Measurements from ENCODE around the gene CLEC12A. TPM values are rescaled to one million over a fixed set of nuclear protein-coding genes. Genes with fewer than 3 reads are reported as not detected.
A peak's percentile ranks its signal among the peaks of the same experiment; 100 is the strongest.
"Not testable (repeated sequence)": the region's sequence is repeated elsewhere in the genome, so short reads cannot be mapped to it uniquely, and the experiment has no call there.

The CLEC12A gene
- total RNA-seq (2014; rRNA removed): not detected in 2 replicates
- polyA plus RNA-seq (2012): not detected

DNA sequence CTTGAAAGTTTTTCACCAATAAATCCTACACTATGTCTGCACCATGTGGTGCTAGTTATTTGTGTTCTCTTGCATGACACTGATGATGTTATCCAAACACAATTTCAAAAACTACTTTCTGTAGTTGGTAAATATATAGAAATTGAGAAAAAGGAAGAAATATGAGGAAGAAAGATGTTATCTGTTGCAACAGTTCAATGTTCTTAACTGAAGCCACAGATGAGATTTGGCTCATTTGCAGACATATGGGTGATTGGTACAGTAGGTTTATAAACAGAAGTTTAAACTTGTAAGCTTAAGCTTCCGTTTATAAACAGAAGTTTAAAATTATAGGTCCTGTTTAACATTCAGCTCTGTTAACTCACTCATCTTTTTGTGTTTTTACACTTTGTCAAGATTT, at the start of gene CLEC12A:
Gene CLEC12A, plus strand, starts transcription at position 229 of the 400 bp plus-strand sequence. CDS start 188 bp downstream, outside the sequence.
- DNase-seq (ENCODE audit: low read depth): no peak

DNA sequence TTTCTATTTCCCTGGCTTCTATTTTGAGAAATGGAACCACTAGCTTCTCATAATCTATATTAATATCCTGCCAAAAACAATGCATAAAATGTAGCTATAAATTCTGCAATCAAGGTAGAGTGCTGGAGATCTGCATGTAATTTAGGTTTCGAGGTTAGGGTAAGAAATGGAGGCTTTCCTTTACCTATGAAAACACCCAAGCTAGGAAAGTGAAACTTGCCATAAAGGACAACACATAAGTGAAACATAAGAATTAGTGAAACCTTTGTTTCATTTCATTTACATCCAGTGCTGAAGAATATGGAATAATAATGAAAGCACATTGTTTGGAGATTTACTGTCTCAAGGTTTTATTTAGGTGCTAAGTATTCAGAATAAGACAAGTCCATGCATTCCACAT, 48.8 kb upstream of the CLEC12A start:
- DNase-seq (ENCODE audit: low read depth): no peak

DNA sequence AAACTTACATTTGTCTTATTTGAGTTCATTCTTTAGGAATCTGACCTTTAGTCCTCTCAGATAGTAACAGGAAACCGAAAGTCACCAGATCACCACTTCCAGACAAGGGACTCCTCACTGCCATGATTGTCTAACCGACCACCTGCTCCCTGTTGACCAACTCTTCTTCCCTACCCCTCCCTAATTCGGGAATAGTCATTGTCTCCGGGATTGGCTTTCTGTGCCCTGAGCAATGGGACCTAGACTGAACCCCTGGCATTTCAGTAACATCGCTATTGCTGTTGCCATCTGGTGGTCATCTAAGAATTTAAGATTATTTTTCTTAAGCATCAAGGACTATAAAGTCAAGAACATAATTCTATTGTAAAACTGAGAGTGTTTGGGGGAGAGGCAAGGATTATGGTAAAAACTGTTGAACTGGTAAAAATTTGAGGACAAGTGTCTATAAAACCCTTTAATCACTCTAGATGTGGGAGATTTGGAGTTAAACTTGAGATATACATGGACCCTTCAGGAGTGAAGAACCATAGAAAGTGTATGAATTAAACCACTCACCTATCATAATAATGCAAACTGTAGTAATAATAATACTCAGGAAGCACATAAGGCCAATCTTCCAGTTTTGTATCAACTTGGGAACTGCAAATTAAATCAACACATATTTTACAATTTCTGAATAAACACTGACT, 45.4 kb upstream of the CLEC12A start:
- DNase-seq (ENCODE audit: low read depth): peak; percentile 59

DNA sequence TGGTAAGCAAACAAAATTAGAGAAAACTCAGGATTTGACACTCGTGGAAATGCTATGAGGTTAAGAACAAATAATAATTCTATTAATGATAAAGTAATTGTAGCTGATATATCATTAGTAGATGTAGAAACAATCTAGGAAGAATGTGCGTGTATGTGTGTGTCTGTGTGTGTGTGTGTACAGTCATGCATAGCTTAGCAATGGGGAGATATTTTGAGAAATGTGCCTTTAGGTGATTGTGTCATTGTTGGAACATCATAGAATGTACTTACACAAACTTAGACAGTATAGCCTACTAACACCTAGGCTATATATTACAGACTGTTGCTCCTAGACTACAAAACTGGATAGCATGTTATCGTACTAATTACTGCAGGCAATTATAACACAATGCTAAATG, 44.3 kb upstream of the CLEC12A start:
- no peak for DNase-seq (ENCODE audit: low read depth)

DNA sequence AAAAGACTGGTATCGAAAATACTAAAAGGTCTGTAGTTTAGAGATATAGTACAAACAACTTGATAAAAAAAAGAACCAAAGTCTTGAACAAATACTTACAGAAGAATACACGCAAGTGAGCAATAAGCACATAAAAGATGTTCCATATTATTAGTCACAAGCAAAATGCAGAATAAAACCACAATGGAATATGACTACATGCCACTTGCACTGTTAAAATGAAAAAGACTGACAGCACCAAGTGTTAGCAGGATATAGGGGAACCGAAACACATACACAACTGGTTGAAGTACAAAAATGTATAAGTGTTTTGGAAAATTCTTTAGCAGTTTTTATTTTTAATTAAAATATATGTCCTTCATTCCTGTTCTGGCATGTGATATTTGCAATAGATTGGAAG, 42.6 kb upstream of the CLEC12A start:
- DNase-seq (ENCODE audit: low read depth): peak; percentile 73

DNA sequence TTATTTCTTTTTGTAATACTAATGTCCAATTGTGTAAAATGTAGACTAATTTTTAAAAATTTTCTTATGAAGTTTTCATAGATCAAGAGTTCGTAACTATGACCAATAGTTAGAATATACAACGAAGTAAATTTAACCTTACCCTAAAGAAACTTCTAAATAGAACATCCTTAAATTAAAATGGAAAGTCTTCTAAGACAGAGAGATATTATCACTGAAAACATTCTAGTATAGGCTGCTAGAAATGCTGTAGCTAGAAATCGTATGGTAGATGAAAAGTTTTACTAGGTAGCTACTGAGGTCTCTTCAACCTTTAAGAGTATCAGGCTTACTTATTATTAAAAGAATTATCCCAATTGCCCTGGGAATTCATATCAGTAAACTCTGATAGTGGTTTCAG, 40.0 kb upstream of the CLEC12A start:
- no peak for DNase-seq (ENCODE audit: low read depth)

DNA sequence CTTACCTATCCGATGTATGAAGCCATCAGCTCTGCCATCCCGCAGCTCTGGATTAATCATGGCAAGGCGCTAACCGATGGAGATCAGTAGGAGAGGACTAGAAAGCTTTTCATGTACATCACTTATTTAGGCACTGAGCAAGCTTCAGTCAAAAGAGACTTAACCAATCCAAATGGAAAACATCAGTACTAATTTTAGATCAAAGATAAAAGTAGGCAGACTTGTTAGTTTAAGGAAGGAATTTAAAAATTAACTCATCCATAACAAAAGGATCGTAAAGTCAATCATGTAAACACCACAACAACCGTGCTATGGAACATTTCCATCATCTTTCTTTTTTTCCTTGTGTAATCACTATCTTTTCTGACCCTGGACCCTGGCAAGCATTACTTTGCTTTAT, 38.9 kb upstream of the CLEC12A start, which contains the start of gene CLEC2A:
Gene CLEC2A, minus strand, starts transcription at position 101 of the 400 bp plus-strand sequence. Its CDS starts 41 bp downstream, at position 60.
- no peak for DNase-seq (ENCODE audit: low read depth)

DNA sequence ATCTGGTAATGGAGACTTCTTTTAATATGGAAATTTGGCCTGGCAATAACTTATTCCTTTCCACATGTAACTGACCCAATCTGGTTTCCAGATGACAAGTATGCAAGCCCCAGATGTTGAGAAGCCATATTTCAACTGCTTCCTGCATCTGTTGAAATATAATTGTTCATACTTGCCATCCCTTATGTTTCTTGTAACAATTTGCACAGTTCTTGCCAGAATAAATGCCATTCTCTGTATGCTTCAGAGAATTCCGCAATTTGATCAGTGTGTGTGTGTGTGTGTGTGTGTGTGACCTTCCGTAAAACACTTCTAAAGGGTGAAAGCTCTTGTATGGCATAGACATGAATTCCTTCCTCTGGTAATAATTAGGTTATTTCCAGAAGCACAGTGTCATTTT, 37.3 kb upstream of the CLEC12A start:
- DNase-seq (ENCODE audit: low read depth): no peak

DNA sequence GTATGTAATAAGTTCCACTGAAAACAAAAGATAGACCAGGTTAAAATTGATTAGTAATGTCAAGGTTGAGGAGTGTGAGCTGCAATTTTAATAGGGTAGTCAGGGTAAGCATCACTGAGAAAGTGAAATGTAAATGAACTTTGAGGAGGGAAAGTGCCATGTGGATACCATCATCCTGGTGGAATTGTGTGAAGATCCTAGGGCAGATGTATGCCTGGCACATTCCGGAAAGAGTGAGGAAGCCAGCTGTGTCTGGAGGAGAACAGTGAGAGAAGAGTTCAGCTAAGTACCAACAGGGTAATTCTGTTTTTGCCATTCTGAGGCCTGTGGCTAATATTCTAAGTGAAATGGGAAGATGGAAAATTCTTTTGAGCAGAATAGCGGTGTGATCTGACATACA, 36.2 kb upstream of the CLEC12A start:
- no peak for DNase-seq (ENCODE audit: low read depth)

DNA sequence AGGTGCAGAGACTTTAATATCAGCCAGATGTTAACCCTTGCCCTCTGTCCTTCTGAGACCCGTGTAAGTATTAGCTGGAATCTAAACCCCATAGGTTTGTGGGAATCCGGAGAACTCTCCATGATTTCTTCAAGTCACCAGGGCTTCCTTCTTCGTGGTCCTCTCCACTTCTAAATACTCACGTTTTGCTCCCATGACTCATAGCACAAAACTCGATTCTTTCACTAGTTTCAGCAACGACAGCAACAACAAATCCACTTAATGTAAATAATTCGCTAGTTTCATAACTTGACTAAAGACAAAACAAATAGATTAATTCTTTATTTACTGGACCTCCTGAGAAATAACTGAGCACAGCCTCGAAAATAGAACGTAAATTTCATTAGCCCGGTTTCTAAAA, 34.6 kb upstream of the CLEC12A start:
- DNase-seq (ENCODE audit: low read depth): no peak

DNA sequence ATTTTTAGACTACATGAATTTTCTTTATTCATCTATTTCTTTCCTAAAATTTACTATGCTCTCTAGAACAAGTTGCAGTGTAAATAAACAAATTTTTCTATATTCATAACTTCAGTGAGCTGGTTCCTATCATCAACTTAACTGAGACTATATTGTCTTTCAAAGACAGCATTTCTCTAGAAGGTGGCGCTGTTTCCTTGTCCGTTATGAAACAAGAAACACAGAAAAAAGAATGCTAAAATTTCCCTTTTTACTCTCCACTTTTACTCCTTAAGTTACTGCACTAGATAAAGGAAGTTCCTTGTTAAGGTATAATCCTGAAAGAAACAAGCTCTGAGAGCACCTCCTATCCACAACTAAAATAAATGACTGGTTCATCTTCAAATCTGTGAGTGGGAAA, 30.8 kb upstream of the CLEC12A start:
- peak; percentile 8 for DNase-seq (ENCODE audit: low read depth)

DNA sequence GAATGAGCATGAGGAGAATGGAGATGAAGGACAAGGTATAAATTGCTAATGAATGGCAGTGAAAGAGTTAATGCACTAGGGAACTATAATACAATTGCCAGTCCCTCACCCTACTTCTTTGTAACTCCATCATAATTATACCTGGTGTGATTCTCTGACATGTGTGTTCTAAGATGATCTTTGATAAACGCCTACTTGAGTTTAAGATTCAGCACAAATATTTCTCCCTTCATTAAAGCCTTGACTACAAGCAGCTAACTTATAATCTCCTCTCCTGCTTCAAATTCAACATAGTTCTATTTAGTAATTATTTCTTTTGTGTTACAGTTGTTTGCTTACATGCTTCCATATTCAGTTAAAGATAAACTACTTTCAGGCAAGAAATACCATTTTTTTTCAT, 29.4 kb upstream of the CLEC12A start:
- DNase-seq (ENCODE audit: low read depth): no peak

DNA sequence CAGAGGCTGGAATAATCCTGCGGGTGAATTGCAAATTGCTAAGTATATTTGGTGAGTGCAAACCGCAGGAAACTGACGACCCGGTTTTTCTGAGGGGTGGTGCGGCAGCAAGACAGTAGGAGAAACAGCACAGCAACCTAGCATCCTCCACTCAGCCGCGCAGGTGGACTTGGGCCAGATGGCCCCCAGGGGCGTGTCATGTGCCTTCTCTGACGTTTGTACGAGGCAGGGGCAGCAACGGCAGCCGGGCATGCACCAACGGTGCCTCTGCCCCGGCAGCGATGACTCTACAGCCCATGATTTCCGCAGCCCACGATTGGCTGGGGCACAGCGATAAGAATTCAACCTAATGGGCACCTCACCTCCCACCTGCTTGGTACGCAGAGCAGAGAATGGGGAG, 28.0 kb upstream of the CLEC12A start:
- DNase-seq (ENCODE audit: low read depth): no peak

DNA sequence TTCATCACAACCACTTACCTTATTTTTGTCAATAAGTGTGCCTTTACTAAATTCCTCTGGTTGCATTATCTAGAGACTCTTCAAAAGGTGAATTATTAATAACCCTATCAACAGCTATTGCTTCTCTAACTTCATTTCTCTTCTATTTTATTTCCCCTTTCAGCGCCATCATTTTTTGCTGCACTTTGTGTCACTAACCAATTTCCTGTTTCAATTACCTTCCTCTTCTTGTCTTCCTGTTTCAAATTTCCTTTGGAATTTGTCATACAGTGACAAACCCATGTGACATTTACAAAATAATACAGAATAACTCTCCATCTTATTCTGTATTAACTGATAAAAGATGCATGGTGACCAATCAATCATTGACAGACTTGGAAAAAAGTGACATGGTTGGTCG, 26.8 kb upstream of the CLEC12A start:
- DNase-seq (ENCODE audit: low read depth): no peak

DNA sequence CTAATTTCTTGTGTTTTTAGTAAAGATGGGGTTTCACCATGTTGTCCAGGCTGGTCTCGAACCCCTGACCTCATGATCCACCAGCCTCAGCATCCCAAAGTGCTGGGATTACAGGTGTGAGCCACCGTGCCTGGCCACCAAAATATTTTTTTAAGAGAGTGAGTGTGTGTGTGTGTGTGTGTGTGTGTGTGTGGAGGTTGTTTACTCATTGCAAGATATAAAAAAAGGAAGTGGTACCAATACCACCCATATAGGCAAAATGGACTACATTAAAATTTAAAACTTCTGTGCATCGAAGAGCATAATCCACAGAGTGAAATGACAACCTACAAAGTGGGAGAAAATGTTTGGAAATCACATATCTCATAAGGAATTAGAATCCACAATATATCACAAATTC, 23.5 kb upstream of the CLEC12A start:
- no peak for DNase-seq (ENCODE audit: low read depth)

DNA sequence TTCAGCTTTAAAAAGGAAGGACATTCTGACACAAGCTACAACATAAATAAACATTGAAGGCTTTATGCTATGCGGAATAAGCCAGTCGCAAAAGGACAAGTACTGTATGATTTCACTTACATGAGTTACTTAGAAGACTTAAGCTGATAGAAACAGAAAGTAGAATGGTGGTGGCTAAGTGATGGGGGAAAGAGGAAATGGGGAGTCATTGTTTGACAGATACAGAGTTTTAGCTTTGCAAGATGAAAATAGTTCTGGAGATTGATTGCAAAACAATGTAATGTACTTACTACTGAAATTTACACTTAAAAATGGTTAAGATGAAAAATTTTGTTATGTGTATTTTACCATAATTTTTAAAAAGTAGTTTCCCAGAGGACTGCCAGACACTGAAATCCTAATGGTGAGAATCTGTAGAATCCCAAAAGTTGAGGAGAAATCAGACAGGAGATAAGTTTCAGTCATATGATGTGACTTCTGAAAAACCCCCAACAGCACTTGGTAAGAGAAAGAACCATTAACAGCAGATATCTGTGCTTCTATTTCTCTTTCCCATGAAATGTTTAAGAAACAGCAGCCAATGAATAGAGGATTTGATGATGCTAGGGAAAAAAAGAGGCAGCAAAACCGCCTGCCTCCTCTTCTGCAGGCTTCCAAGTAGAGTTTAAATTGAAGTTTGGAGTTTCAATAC, 22.5 kb upstream of the CLEC12A start:
- no peak for DNase-seq (ENCODE audit: low read depth)

DNA sequence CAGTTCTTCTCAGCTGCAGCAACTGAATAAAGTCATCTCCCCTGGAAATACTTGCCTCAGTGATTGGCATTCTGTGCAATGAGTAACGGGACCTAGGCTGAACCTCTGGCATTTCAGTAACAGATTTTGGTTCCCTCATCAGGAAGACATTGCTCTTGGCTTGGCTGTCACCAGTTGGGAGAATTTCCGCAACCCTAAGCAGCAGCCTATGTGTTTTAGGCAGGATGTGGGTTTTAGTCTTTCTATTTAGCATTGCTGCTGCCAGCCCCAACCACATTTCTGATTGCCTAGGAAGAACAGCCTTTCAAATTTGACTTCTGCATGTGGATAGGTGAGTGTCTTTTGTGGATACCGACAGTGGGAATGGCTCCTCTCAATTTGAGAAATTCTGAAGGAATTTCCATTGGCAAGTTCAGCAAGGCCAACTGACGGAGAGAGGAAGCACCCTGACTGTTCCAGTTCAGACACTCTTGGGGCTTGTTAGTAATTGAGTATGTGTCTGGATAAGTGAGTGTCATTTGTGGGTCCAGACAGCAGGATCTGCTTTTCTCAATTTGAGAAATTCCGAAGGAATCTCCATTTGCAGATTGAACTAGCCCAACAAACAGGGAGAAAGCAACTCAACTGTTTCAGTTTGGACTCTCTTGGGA, 20.1 kb upstream of the CLEC12A start:
- no peak for DNase-seq (ENCODE audit: low read depth)

DNA sequence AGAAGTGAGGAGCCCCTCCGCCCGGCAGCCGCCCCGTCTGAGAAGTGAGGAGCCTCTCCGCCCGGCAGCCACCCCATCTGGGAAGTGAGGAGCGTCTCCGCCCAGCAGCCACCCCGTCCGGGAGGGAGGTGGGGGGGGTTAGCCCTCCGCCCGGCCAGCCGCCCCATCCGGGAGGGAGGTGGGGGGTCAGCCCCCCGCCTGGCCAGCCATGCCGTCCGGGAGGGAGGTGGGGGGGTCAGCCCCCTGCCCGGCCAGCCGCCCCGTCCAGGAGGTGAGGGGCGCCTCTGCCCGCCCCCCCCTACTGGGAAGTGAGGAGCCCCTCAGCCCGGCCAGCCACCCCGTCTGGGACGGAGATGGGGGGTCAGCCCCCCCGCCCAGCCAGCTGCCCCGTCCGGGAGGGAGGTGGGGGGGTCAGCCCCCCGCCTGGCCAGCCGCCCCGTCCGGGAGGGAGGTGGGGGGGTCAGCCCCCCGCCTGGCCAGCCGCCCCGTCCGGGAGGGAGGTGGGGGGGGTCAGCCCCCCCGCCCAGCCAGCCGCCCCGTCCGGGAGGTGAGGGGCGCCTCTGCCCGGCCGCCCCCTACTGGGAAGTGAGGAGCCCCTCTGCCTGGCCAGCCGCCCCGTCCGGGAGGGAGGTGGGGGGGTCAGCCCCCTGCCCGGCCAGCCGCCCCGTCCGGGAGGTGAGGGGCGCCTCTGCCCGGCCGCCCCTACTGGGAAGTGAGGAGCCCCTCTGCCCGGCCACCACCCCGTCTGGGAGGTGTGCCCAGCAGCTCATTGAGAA, 18.1 kb upstream of the CLEC12A start:
- DNase-seq (ENCODE audit: low read depth): not testable (repeated sequence)

DNA sequence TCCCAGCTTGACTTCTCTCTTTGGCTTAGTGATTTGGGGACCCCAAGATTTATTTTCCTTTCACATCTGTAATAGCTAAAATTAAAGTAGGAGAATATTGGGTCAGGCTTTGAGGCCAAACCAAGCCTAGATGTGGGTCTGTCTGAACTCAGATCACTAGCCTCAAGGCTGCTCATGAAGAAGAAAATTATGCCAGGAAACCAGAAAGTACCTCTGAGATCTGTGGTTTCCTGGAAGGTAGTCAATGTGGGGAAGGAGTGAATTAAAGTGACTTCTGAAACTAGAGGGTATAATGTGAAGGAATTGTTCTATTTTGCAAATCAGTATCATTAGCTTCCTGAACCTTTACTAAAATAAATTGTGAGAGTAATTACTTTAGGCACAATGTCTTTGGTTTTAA, 13.4 kb upstream of the CLEC12A start:
- no peak for DNase-seq (ENCODE audit: low read depth)

DNA sequence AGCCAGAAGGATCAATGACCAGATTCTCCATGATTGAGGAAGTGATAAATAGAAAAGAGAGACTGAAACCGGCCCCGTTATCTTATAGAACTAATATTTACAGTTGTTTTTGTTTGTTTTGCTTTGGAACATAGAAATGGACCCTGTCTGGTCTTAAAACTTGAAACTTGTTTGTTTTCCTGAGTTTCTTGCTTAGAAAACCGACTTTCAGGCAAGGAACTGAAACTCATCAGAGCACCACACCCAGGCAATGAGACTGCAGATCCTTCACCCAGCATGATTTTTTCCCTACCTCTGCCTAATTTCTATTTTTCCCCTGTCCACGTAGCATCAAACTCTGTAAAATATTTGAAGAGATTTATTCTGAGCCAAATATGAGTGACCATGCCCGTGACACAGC, 10.6 kb upstream of the CLEC12A start:
- no peak for DNase-seq (ENCODE audit: low read depth)

DNA sequence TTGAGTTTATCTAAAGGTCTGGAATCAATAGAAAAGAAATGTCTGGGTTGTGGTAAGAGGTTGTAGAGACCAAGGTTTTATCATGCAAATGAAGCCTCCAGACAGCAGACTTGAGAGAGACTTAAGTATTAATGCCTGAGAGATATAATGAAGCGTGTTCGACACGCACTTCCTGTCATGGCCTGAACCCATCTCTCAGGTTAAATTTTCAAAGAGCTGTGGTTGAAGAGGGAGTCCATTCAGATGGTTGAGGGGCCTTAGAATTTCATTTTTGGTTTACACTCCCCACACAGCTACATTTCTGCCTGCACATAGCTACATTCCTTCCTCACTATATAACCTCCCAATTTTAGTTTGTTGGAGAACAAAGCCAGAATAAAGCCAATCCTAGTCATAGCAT, 10.1 kb upstream of the CLEC12A start:
- no peak for DNase-seq (ENCODE audit: low read depth)

DNA sequence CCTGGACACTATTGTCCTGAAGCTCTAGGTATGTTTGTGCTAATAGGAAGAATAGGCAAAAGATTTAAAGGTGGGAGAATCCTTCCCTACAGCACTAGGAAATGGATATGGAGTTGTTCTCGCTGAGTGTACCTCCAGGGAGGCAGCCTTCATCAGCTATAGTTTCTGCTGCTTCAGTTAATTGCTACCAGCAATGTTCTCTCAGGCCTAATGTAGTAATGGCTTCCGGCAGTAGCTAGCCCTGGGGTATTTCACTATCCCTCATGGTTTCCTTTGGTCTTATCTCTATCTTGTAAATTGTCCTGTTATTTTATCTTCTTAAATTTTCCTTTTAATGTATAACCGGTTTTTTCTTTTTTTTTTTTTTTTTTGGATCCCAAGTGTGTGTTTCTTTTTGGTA, 9.3 kb upstream of the CLEC12A start:
- DNase-seq (ENCODE audit: low read depth): no peak

All from LHCN-M2 (cell line).